ENCODE results near the gene EXOC3L2. TPM values are rescaled to one million over a fixed set of nuclear protein-coding genes. Genes with fewer than 3 reads are reported as not detected.

The EXOC3L2 gene
- total RNA-seq, 1 experiment from 2014 or later, result not detected

- BruUV-seq (replicated peaks), result no TSS peak
- Histone ChIP-seq H3K4me1 (ENCODE audit: control insufficient read depth in 1 of 2, insufficient read depth in 2 of 2, low read length in 2 of 2) (peaks cover 22 to 39% of the 10 kb centered on the region in 2 experiments), H3K79me2 (ENCODE audit: insufficient read depth, low read length) (no peaks in the 10 kb centered on the region), H3K9me2 (ENCODE audit: insufficient read depth) (no peaks in the 10 kb centered on the region), H2AFZ (ENCODE audit: low read depth, low read length, poor library complexity, severe bottlenecking) (no peak overlapping the region), H3K27ac (ENCODE audit: low read depth, low read length) (no peak overlapping the region; the same call in 1 of the 2 replicates), H3K36me3 (ENCODE audit: control insufficient read depth in 1 of 2, insufficient read depth in 2 of 2, low read length in 2 of 2) (no peaks in the 10 kb centered on the region), H3K9me3 (ENCODE audit: control insufficient read depth in 1 of 2, insufficient read depth in 1 of 2, low read depth in 1 of 2, low read length in 2 of 2) (no peaks in the 10 kb centered on the region), H3K9ac (ENCODE audit: low read length) (peak overlapping the region; percentile 36; the same call in 1 of the 2 replicates), H3K4me2 (ENCODE audit: low read length) (peak overlapping the region; percentile 75), H3K27me3 (ENCODE audit: insufficient read depth, low read length) (no peaks in the 10 kb centered on the region), H4K20me1 (ENCODE audit: insufficient read depth) (no peaks in the 10 kb centered on the region), H3K4me3 (replicated peaks in 1 of 2; ENCODE audit: low read depth in 1 of 2, low read length in 2 of 2) (peak overlapping the region; percentile 20 to 33; a peak in 3 of 4 replicates)
- TF ChIP-seq, protein P1, sequence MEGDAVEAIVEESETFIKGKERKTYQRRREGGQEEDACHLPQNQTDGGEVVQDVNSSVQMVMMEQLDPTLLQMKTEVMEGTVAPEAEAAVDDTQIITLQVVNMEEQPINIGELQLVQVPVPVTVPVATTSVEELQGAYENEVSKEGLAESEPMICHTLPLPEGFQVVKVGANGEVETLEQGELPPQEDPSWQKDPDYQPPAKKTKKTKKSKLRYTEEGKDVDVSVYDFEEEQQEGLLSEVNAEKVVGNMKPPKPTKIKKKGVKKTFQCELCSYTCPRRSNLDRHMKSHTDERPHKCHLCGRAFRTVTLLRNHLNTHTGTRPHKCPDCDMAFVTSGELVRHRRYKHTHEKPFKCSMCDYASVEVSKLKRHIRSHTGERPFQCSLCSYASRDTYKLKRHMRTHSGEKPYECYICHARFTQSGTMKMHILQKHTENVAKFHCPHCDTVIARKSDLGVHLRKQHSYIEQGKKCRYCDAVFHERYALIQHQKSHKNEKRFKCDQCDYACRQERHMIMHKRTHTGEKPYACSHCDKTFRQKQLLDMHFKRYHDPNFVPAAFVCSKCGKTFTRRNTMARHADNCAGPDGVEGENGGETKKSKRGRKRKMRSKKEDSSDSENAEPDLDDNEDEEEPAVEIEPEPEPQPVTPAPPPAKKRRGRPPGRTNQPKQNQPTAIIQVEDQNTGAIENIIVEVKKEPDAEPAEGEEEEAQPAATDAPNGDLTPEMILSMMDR (IDR thresholded peaks at IDR 0.05 in 2 of 3, conservative IDR thresholded peaks at IDR 0.05 in 1 of 3; ENCODE audit: borderline replicate concordance in 1 of 3, insufficient read depth in 1 of 3, low read depth in 2 of 3, low read length in 2 of 3), result no peak
- TF ChIP-seq ZFX (IDR thresholded peaks at IDR 0.05) (no peak), POLR2A (IDR thresholded peaks at IDR 0.05; ENCODE audit: borderline replicate concordance, extremely low read depth, insufficient read depth, insufficient read length) (no peak), POLR2AphosphoS5 (IDR thresholded peaks at IDR 0.05; ENCODE audit: low read depth, low read length) (no peak), EZH2phosphoT487 (IDR thresholded peaks at IDR 0.05; ENCODE audit: borderline replicate concordance) (no peak), EZH2 (IDR thresholded peaks at IDR 0.05) (no peak), JUND (IDR thresholded peaks at IDR 0.05) (no peak), TCF7L2 (IDR thresholded peaks at IDR 0.05; ENCODE audit: borderline replicate concordance, extremely low read depth, insufficient read depth, insufficient read length) (no peak), SP1 (IDR thresholded peaks at IDR 0.05; ENCODE audit: low read depth) (no peak), EGR1 (IDR thresholded peaks at IDR 0.05; ENCODE audit: low read depth) (no peak), YY1 (IDR thresholded peaks at IDR 0.05; ENCODE audit: extremely low read depth, insufficient replicate concordance, low read depth, low read length) (no peak), REST (IDR thresholded peaks at IDR 0.05; ENCODE audit: low read depth) (no peak), SRF (IDR thresholded peaks at IDR 0.05; ENCODE audit: low read depth) (no peak), FOSL1 (IDR thresholded peaks at IDR 0.05; ENCODE audit: low read depth) (no peak), CEBPB (IDR thresholded peaks at IDR 0.05; ENCODE audit: low read depth) (no peak), ELF1 (IDR thresholded peaks at IDR 0.05; ENCODE audit: borderline replicate concordance, low read depth) (no peak), ATF3 (IDR thresholded peaks at IDR 0.05) (no peak)
- ChIA-PET CTCF (interaction anchor here (0.5 to 1.5 kb wide), 6 partner anchors 9 to 142 kb away, joined by 3 to 12 read pairs (median 3); partner anchors contain the start of genes BLOC1S3 and TRAPPC6A), POLR2A (interaction anchor here (1.1 to 1.4 kb wide), 2 partner anchors 9 to 14 kb away, joined by 4 to 7 read pairs; partner anchors contain the start of genes BLOC1S3 and TRAPPC6A), RAD21 (ENCODE audit: low non-redundant PET in 1 of 2, low total read pairs in 2 of 2, uncharacterized antibody in 2 of 2, unreplicated experiment in 2 of 2) (interaction anchor here in 1 of 2 experiments (0.6 kb wide), 1 partner anchor 63 kb away, joined by 3 read pairs; no protein-coding TSS in a partner anchor)
- intact Hi-C loops (cut with micrococcal nuclease), result loop anchor here (1.0 kb wide), 1 partner anchor 14 kb away; the partner anchor contains the start of genes BLOC1S3 and TRAPPC6A
- no peak for DNase-seq (ENCODE audit: low read depth, low spot score)
- no peak for ATAC-seq
Measured at GRCh38 chr19:45163751-45164460, 81.3 kb downstream of the EXOC3L2 start.

Measured in HCT116 (cell line).